Keratinocyte (primary cell): ENCODE measurements around the gene SLC8A1. TPM values are rescaled to one million over a fixed set of nuclear protein-coding genes. Genes with fewer than 3 reads are reported as not detected.

Experiments used
- DNase-seq: peaks from one replicate; pipeline ENCODE4 v3.0.0-alpha.2; 2011; ENCODE audit warnings: low read depth, missing footprints, low spot score
- FAIRE-seq: peaks from 2 replicates; lab custom pipeline; 2011; peaks lifted over from hg19 to GRCh38; lab: Jason Lieb, UNC
- H2AFZ ChIP-seq: 2 replicates; pipeline ENCODE4 v1.6.0; 2012; ENCODE audit warnings: low read length, control low read depth, inconsistent platforms; ENCODE audit not compliant: control insufficient read depth
- H3K27ac ChIP-seq: 2 replicates; pipeline ENCODE4 v1.5.1; 2011; ENCODE audit warnings: low read length; ENCODE audit not compliant: control insufficient read depth, insufficient read depth
- H3K27me3 ChIP-seq: 3 replicates; pipeline ENCODE4 v1.6.0; 2011; ENCODE audit warnings: low read length; ENCODE audit not compliant: control insufficient read depth, insufficient read depth; ENCODE audit errors: extremely low read depth
- H3K36me3 ChIP-seq, 2 experiments: 2 replicates in 1 of 2; 3 replicates in 1 of 2; pipeline ENCODE4 v1.5.1; 2011; ENCODE audit warnings: low read length in 2 of 2, mild to moderate bottlenecking in 1 of 2; ENCODE audit not compliant: control insufficient read depth in 2 of 2, insufficient read depth in 2 of 2; ENCODE audit errors: extremely low read depth in 1 of 2
- H3K4me1 ChIP-seq: 3 replicates; pipeline ENCODE4 v1.5.1; 2011; ENCODE audit warnings: low read length; ENCODE audit not compliant: control insufficient read depth, insufficient read depth; ENCODE audit errors: extremely low read depth
- H3K4me2 ChIP-seq: 3 replicates; pipeline ENCODE4 v1.6.0; 2011; ENCODE audit warnings: low read depth, low read length; ENCODE audit not compliant: control insufficient read depth, insufficient read depth; ENCODE audit errors: extremely low read depth
- H3K4me3 ChIP-seq, 3 experiments: fragments of 200-600 bp in 1 of 3; sonication (generic) in 1 of 3; 2 replicates in 2 of 3; 3 replicates in 1 of 3; pipeline ENCODE4 v1.5.1; 2011 to 2016; ENCODE audit warnings: low read length in 3 of 3, mild to moderate bottlenecking in 3 of 3, control low read depth in 2 of 3, inconsistent platforms in 1 of 3, low read depth in 1 of 3, mixed read lengths in 1 of 3, mixed run types in 1 of 3, moderate library complexity in 1 of 3; ENCODE audit not compliant: control insufficient read depth in 2 of 3, insufficient read depth in 2 of 3; ENCODE audit errors: extremely low read depth in 1 of 3
- H3K79me2 ChIP-seq: 2 replicates; pipeline ENCODE4 v1.6.0; 2012; ENCODE audit warnings: low read length; ENCODE audit not compliant: control insufficient read depth, insufficient read depth
- H3K9ac ChIP-seq: 3 replicates; pipeline ENCODE4 v1.6.0; 2011; ENCODE audit warnings: low read length; ENCODE audit not compliant: control insufficient read depth, insufficient read depth; ENCODE audit errors: extremely low read depth
- H3K9me1 ChIP-seq: 3 replicates; pipeline ENCODE4 v1.6.0; 2011; ENCODE audit warnings: low read length; ENCODE audit not compliant: control insufficient read depth, insufficient read depth; ENCODE audit errors: extremely low read depth
- H3K9me3 ChIP-seq: 2 replicates; pipeline ENCODE4 v1.5.1; 2012; ENCODE audit warnings: low read depth, low read length; ENCODE audit not compliant: control insufficient read depth
- H4K20me1 ChIP-seq: 3 replicates; pipeline ENCODE4 v1.6.0; 2011; ENCODE audit warnings: low read length; ENCODE audit not compliant: control insufficient read depth, insufficient read depth; ENCODE audit errors: extremely low read depth
- CTCF ChIP-seq, 3 experiments: IDR thresholded peaks in 1 of 3; conservative IDR thresholded peaks in 1 of 3; optimal IDR thresholded peaks in 1 of 3; 2 replicates in 2 of 3; 3 replicates in 1 of 3; pipeline versions ENCODE3 to v1.5.1; 2011; ENCODE audit warnings: low read length in 3 of 3, mild to moderate bottlenecking in 3 of 3, moderate library complexity in 2 of 3, control low read depth in 1 of 3, inconsistent platforms in 1 of 3; ENCODE audit not compliant: insufficient read depth in 2 of 3; ENCODE audit errors: extremely low read depth in 1 of 3
- EZH2 ChIP-seq: IDR thresholded peaks from one replicate; pipeline ENCODE4 v1.6.1; 2012; ENCODE audit warnings: inconsistent platforms, mild to moderate bottlenecking, low read length, moderate library complexity
- dilution Hi-C: fragments of 300-500 bp; cut with MboI; formaldehyde crosslinking; loops from one replicate; pipeline ENCODE4 v1.7.0; 2020; ENCODE audit warnings: low sequenced_read_pairs; ENCODE audit not compliant: extremely low pct_ligation_motif_present
- polyA plus RNA-seq, 5 experiments: library from polyadenylated mRNA; depleted of rRNA in 3 of 5; stranded (reverse) in 3 of 5; stranded (forward) in 1 of 5; unstranded in 1 of 5; fragments of >200 nt; gene quantifications; 1 replicate in 1 of 5; 2 replicates in 3 of 5; 3 replicates in 1 of 5; pipeline versions ENCODE4 v1.2.1 to v1.2.3, GENCODE V29; 2011 to 2012; ENCODE audit warnings: missing spikeins in 2 of 5, low read depth in 1 of 5, low replicate concordance in 1 of 5

SLC8A1 gene
- polyA plus RNA-seq, 1 donor (not counting 4 experiments of a cell fraction or from before 2014, with no cell fraction given) = 2.7 TPM

GRCh38 chr2:40355451-40355850, 96.4 kb downstream of the SLC8A1 start:
- no peaks in the 10 kb centered on the region for H3K27me3 ChIP-seq
- DNase-seq (no peak), FAIRE-seq (no peak)
- H3K9me3 ChIP-seq = no peaks in the 10 kb centered on the region
- H3K9me1 ChIP-seq = no peaks in the 10 kb centered on the region
- H4K20me1 ChIP-seq = no peaks in the 10 kb centered on the region
- dilution Hi-C loops = no loop called here
- no peak overlapping the region for H3K4me2 ChIP-seq
- H3K9ac ChIP-seq = no peak overlapping the region
- no peaks in the 10 kb centered on the region for H3K79me2 ChIP-seq
- H3K27ac ChIP-seq = no peak overlapping the region
- H3K36me3 ChIP-seq = no peaks in the 10 kb centered on the region
- TF ChIP-seq EZH2 (no peak), CTCF (optimal IDR thresholded peaks at IDR 0.05 in 1 of 3, IDR thresholded peaks at IDR 0.05 in 1 of 3, conservative IDR thresholded peaks at IDR 0.05 in 1 of 3; ENCODE audit: extremely low read depth in 1 of 3, insufficient read depth in 2 of 3, low read length in 3 of 3) (no peak)
- H3K4me1 ChIP-seq = peaks cover 4% of the 10 kb centered on the region
- no peak overlapping the region for H3K4me3 ChIP-seq
- H2AFZ ChIP-seq = no peak overlapping the region

- FAIRE-seq (no peak), DNase-seq (no peak)
- no peaks in the 10 kb centered on the region for H3K27me3 ChIP-seq
- no peaks in the 10 kb centered on the region for H3K79me2 ChIP-seq
- H4K20me1 ChIP-seq = no peaks in the 10 kb centered on the region
- H3K9me1 ChIP-seq = no peaks in the 10 kb centered on the region
- H3K4me1 ChIP-seq = peaks cover 4% of the 10 kb centered on the region
- dilution Hi-C loops = no loop called here
- H3K9ac ChIP-seq = no peak overlapping the region
- H3K36me3 ChIP-seq = no peaks in the 10 kb centered on the region
- TF ChIP-seq CTCF (optimal IDR thresholded peaks at IDR 0.05 in 1 of 3, IDR thresholded peaks at IDR 0.05 in 1 of 3, conservative IDR thresholded peaks at IDR 0.05 in 1 of 3; ENCODE audit: extremely low read depth in 1 of 3, insufficient read depth in 2 of 3, low read length in 3 of 3) (no peak), EZH2 (no peak)
- no peak overlapping the region for H2AFZ ChIP-seq
- H3K9me3 ChIP-seq = no peaks in the 10 kb centered on the region
- H3K27ac ChIP-seq = no peak overlapping the region
- no peak overlapping the region for H3K4me3 ChIP-seq
- no peak overlapping the region for H3K4me2 ChIP-seq
Measured at GRCh38 chr2:40353231-40353630, 98.7 kb downstream of the SLC8A1 start.
